ENCODE results near the gene TMEM255B.
"Not testable (repeated sequence)": the region's sequence is repeated elsewhere in the genome, so short reads cannot be mapped to it uniquely, and the experiment has no call there.

The TMEM255B gene

DNA sequence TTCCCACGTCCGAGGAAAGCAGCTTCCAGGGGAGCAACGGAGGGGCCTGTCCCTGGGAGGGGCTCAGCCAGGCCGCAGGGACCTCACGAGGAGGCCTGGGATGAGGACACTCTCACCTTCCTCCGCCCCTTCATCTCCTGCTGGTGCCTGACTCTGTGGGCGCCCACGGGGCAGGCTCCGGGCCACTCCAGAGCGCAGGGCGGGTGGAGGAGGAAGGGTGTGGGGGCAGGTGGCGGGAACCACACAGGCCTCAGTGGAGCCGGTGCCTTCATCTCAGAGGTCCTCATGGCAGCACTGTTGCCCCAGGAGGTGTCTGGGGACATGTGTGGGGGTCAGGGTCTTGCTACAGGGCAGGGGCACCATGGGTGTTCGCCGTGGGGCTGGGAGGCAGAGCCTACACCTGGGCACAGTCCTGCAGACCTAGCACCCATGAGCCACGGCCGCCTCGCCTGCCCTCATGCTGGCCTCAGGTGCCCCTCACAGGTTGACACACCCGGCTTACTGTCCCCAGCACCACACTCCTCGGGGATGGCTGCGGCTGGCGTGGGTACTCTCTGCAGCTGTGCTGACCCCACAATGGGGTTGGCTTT, 10.1 kb upstream of the TMEM255B start:
- no peak for DNase-seq (ENCODE audit: low read depth in 2 of 2)

DNA sequence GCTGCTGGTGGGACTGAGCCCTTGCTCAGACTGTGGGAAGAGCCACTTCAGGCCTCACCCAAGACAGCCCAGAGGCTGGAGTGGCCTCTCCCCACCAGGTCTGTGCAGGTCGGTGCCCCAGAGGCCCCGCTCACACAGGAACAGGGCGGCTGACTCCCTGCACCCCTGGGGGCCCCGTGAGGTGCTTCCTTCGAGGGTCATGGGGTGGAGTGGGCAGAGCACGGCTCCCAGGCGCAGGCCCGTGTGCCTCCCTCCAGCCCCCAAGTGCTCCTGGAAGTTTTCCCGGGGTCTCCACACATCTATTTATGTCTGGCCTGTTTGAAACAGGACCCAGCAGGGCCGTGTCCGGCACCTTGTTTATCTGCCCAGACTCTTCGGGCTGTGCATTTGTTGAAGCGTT, 9.5 kb upstream of the TMEM255B start:
- DNase-seq (ENCODE audit: low read depth in 2 of 2): no peak

DNA sequence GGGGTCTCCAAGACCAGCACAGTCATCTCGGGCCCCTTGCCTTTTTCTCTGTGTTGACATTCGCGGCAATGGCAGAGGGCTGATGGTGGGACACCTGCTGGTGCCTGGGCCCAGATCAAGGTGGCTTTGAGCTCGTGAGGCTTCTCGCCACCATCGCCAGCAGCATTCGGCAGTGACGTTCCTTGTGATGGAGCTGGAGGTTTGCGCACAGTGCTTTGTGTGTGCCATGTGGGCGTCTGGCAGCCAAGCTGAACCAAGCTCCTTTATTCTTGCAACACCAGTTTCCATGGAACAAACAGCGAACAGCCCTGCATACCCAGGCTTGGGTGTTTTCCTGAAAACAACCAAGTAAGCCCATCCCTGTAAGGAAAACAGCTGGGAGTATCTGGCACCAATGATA, 9.1 kb upstream of the TMEM255B start:
- no peak for DNase-seq (ENCODE audit: low read depth in 2 of 2)

DNA sequence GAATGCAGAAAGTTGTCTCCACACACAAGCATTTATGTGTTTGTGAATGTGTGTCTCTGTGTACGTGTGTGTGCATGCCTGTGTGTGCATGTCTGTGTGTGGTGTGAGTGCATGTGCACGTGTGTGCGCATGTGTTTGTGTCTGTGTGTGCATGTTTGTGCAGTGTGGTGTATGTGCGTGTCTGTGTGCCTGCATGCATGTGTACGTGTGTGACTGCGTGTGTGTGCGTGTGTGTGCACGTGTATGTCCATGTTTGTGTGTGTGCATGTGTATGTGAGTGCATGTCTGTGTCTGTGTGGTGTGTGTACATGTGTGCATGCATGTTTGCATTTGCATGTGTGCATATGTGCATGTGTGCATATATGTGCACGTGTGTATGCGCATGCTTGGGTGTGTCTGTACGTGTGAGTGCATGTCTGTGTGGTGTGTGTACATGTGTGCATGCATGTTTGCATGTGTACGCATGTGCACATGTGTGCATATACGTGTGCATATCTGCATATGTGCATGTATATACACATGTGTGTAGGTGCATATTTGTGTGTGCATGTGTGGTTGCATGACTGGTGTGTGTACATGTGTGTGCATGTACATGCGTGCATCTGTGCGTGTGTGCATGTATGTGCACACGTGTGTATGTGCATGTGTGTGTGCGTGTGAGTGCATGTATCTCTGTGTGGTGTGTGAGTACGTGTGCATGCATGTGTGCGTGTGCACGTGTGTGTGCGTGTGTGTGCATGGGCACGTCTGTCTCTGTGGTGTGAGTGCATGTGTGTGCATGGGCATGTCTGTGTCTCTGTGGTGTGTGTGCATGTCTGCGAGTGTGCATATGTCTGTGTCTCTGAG, 8.2 kb upstream of the TMEM255B start:
- no peak for DNase-seq (ENCODE audit: low read depth in 2 of 2)

DNA sequence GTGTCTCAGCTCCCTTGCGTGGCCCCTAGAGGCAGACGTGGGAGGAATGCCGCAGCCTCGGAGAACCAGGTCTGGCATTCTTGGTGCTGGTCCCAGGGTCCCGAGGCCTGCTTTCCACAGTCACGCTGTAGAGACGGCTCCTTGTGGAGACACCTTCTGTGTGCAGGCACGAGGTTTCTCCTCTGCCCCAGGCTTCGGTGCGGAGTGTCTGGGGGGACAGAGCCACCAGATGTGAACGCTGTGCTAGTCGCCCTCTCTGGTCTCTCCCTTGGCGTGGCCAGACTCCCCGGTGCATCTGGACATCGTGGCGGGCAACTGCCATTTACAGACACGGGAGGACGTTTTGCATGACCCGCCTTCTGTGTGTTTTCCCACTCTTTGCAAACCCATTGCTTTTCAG, 7.5 kb upstream of the TMEM255B start:
- no peak for DNase-seq (ENCODE audit: low read depth in 2 of 2)

DNA sequence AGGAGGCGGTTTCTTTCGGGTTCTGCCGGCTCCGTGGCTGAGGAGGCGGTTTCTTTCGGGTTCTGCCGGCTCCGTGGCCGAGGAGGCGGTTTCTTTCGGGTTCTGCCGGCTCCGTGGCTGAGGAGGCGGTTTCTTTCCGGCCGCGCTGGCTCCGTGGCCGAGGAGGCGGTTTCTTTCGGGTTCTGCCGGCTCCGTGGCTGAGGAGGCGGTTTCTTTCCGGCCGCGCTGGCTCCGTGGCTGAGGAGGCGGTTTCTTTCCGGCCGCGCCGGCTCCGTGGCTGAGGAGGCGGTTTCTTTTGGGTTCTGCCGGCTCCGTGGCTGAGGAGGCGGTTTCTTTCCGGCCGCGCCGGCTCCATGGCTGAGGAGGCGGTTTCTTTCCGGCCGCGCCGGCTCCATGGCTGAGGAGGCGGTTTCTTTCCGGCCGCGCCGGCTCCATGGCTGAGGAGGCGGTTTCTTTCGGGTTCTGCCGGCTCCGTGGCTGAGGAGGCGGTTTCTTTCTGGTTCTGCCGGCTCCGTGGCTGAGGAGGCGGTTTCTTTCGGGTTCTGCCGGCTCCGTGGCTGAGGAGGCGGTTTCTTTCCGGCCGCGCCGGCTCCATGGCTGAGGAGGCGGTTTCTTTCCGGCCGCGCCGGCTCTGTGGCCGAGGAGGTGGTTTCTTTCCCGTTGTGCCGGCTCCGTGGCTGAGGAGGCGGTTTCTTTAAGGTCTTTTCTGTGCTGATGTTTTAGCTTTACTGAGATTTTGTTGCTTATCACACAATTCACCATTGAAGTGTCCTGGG, 6.6 kb upstream of the TMEM255B start:
- DNase-seq (ENCODE audit: low read depth in 2 of 2): not testable (repeated sequence)

DNA sequence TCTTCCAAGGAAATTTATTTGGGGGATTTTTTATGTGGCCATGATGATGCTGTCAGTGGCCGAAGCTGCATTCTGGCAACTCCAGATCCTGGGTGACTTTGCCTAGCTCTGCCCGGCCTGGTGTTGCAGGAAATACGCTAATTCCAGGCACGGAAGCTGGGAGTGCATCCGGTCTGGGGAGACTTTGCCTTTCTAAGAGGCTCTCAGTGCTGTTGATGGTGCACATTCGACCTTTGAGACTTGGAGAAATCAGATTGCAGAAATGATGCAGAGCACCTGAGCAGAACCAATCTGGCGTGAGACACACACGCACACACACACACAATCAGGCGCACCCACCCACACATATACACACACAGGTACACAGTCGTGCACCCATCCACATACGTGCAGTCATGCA, 5.9 kb upstream of the TMEM255B start:
- no peak for DNase-seq (ENCODE audit: low read depth in 2 of 2)

DNA sequence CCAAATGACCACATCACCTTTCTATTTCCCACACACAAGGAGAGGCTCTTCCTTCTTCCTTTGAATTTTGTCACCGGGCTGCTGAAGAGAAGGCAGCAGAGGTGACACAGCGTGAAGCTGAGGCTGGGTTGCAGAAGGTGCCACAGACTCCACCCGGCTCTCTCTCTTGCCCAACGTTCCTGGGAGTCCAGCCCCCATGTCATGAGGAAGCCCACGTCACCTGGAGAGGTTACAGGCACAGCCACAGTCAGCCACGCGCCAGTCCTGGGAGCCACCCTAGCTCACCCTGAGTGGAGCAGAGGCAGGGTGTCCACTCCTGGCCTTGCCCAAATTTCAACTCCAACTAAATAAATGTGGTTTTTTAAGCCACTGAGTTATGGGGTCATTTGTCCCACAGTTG, 4.8 kb upstream of the TMEM255B start:
- no peak for DNase-seq (ENCODE audit: low read depth in 2 of 2)

DNA sequence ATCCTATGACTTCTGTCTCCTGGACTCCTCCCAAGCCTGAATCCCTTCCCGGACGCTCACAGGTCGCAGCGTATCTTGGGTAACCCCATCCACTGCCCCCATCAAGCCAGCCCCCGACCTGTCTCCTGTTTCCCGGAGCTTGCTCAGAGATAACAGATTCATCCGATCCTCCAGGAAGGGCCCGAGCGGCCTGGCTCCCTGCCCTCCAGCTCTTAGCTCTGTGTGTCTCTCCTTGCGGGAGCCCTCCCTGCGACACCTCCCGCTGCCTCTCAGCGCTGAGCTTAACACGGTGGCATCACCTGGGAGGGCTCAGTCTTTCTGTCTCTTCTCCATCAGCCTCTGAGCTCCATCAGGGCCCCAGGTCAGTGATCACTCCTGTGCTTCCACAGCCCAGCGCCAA, 4.3 kb upstream of the TMEM255B start:
- no peak for DNase-seq (ENCODE audit: low read depth in 2 of 2)

DNA sequence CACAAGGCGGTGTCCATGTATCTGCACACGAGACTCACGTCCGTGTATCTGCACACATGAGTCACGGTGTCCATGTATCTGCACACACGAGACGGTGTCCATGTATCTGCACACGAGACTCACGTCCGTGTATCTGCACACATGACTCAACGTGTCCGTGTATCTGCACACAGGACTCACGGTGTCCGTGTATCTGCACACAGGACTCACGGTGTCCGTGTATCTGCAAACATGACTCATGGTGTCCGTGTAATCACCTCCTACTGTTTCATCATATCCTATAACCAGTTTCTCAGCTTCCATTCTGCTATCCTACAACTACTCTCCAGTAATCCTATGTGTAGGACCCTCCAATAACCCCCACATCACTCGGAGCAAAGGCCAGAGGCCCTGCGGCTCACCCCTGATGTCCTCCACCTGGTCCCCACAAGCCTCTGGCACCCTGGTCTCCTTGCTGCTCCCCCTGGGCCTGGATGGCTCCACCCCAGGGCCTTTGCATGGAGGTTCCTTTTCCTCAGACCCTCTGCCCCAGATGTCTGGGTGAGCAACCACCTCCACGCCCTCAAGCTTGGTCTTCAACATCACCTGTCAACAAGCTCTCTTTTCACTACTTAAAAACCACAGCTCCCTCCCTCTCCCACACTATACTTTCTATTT, 2.5 kb upstream of the TMEM255B start:
- no peak for DNase-seq (ENCODE audit: low read depth in 2 of 2)

DNA sequence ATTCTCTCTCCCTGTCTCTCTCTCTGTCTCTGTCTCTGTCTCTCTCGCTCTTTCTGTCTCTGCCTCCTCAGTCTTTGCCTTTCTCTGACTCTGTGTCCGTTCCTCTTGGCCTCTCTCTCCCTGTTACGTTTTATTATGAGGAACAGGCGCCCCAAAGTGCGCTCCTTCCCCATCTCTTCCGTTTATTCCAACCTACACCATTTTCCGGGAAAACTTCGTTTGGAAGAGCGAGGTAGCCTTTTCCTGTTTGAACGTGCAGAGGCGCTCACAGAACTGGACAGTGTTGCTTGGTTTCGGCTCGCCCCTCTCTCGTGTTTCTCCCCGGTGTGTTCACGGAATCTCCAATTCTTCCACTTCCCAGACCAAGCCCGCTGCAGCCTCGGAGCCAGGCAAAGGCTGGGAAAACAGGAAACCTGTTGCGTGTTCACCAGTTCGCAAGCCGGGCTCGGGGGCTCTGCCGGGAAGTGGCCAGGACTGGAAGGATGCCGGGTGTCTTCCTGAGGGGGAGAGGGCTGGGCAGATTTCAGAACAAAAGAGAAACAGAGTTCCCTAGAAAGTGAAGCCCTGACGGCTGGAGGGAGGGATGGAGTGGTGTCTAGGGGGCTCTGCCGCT, 605 bp downstream of the TMEM255B start:
- DNase-seq (ENCODE audit: low read depth in 2 of 2): no peak

DNA sequence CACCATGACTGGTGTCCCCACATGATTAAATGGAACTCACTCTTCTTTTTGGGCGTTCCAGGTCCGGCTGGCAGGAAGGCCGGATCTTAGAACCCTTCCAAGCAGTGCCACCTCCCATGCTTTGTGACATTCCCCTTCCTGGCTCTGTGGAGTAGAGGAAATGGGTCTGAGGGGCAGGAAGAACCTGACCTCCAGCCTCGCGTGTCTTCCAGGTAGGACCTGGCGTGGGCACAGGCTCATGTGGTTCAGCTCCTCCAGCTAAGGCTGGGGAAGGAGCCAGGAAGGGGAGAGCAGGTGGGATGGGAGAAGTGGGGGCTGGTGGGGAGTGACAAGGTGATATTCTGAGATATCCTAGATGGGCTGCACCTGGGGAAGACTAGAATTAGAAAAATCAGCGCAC, 2.1 kb downstream of the TMEM255B start:
- DNase-seq (ENCODE audit: low read depth in 2 of 2): no peak

DNA sequence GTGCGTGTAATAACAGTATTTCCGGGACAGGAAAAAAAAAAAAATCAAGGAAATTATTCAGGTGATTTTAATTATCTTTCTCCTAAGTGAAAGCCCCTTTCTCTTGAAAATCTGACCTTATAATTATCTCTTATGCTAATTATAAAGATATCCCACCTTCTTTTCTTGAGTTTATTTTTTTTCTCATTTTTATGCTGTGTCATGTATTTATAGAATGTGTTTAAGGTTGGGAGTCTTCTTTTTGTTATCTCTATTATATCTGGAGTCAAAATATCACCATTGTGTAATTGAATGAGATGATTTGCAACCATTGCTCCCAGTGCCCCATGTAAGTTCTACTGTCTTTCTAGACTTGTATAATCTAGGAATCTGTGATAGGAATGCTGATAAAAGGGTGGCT, 3.0 kb downstream of the TMEM255B start:
- no peak for DNase-seq (ENCODE audit: low read depth in 2 of 2)

DNA sequence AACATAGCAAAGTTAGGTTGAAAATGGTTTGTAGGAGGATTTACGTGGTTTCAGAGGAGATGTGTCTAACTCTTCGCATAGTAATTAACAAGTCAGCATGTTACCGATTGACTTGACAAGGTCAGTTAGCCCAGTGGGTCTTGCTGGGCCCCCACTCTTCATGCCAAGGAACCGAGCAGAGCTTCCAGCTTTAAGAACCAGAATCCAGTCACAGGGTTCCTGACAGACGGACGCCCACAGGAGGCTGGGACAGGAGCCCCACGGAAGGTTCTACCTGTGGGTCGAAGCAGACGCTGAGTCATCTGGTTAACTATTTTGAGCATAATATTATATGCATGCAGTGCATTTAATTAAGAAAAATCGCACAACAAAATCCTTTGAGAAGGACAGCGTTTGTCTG, 3.5 kb downstream of the TMEM255B start:
- DNase-seq (ENCODE audit: low read depth in 2 of 2): no peak

DNA sequence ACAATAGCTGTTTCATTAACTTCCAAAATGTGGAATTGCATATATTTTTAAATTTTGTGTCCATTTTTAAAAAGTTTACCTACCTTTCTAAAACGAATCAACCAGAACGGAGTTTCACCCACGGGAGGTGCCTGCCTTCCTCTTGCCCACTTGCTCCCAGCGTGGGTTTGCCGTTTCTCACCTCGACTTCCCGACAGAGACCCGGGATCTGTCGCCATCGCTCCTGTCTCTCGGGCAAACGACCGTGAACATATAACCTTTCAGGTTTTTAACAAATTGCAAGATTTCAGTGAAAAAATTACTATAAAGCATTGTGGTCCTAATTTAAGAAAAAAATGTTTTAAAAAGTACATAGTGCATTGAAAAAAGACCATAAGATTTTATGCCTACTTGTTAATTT, 4.2 kb downstream of the TMEM255B start:
- DNase-seq (ENCODE audit: low read depth in 2 of 2): no peak

DNA sequence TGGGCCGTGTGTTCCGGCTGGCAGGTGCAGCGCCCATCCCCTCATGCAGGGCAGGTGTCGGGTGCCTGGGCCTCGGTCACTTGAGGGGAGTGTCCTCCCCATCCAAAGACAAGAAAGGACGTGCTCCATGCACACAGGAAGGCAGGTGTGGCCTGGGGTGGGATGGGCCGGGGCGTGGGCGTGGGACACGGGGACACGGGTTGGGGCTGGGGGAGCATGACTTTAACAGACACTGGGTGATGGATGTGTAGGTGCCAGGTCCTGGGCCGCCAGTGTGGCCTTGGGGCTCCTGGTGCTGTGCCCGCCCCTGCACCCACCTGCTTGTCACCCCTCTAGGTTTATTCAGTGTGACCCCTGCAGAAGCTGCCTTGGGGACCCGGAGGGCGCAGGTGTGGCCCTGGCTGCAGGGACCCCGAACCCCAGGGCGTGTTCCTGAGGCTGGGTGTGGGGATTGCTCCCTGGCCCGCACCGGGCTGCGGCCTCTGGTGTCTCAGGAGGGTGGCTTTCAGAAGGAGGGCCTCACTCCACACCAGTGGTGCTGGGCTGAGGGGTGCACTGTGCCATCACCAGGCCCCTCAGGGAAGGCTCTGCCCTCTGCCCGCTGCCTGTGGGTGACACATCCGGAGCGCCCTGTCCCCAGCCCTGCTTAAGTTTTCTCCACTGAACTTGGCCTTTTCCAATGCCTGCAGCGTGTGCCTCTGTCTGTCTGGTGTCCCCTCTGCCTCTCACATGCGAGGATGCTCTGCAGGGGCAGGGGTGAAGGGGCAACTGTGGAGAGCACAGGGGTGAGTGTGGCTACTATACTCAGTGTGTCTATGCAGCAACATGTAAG, 5.2 kb downstream of the TMEM255B start:
- DNase-seq (ENCODE audit: low read depth in 2 of 2): no peak

DNA sequence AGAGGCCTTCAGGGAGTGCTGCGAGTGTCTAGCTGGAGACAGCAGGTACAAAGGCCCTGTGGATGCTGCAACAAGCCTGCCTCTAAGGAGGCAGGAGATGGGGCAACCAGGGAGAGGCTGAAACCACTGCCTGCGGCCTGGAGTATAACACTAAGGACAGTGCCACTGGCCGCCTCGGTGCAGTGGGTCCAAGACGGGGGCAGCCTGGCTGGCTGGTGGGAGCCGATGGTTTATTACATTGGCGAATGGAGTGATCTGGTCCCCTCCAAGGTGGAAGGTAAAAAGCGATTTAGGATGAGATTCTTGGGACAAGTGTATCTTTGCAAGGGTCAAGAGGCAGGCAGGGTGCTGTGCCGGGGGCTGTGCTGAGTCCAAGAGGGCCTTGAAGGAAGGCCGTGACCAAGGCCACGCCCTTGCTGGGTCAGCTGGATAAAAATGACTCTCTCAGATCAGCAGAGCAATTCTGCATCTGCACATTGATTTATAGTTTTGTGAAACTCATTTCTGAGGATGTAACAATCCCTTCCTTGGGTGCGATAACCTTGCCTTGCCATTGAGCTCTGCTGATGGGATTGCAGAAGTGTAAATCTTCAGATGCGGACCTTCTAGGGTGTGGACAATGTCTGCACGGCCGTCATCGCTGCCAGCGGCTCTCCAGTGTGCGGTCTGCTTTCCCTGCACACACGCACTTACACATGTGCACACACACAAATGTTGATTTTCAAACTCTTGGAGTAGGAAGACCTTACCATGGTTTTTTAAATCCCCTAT, 6.0 kb downstream of the TMEM255B start:
- no peak for DNase-seq (ENCODE audit: low read depth in 2 of 2)

DNA sequence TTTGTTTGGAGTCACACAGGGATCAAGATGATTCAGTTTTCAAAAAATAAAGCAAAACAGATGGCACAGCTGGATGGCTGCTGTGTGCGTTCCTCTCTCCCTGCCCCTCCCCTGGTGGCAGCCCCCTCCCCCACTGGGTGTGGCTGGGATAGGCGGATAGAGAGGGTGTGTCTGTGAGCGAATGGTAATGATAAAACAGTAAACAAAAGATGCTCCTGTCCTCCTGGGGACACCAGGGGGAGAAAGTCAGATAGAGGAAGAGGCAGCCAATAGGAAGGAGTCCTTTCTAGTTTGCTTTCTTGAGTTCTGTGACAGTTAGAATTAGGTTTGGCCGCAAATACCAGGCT, 6.5 kb downstream of the TMEM255B start:
- DNase-seq (ENCODE audit: low read depth in 2 of 2): no peak

DNA sequence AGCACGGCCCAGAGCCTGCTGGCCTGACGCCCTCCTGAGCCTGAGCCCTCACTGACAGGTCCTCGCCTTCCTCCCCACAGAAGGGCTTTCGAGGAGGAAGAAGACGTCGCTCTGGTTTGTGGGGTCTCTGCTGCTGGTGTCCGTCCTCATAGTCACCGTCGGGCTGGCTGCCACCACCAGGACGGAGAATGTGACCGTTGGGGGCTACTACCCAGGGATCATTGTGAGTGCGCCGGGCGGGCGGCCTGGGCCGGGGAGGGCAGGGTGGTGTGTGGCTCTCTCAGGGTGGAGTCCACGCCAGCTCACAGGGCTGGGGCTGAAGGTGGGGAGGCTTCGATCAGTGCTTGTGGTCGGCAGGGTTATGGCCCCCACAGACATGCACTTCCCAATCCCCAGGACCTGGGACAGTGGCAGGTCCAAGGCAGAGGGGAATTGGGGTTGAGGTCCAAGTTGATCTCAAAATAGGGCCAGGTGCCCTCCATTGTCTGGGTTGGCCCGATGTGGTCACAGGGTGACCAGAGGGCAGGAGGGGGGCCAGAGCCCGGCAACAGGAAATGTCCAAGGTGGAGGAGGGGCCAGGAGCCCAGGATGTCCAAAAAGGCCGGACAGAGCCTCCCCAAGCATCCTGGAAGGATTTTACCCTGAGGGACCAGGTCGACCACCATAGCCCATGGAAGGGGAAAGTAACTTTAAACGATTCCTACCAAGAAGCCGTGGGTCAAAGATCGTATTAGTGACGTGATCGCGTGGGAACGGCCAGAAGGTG, 7.2 kb downstream of the TMEM255B start:
- no peak for DNase-seq (ENCODE audit: low read depth in 2 of 2)

DNA sequence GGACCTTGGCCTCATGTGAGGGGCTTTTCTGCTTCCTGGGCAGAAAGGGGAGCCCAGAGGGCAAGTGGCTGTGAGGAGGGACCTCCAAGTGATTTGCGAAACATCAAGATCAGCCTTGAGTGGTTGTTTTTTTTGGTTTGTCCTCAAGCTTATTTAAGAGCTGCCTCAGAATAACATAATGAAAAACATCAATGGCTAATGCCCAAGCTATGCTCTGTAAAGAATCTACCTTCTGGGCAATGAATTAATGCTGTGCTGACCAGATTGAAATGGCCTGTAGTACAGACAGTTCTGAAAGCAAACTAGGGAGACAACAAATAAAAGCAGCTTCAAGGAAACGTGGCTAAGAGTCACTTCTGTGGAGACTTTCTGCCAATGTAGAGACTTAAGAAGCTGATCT, 8.3 kb downstream of the TMEM255B start:
- no peak for DNase-seq (ENCODE audit: low read depth in 2 of 2)
